Kidney capillary endothelial cell (primary cell): ENCODE results near the gene RAD51B.

Experiments used
- DNase-seq: peaks from one replicate; pipeline ENCODE4 v3.0.0-alpha.2; 2018; ENCODE audit warnings: low spot score

The RAD51B gene

DNA sequence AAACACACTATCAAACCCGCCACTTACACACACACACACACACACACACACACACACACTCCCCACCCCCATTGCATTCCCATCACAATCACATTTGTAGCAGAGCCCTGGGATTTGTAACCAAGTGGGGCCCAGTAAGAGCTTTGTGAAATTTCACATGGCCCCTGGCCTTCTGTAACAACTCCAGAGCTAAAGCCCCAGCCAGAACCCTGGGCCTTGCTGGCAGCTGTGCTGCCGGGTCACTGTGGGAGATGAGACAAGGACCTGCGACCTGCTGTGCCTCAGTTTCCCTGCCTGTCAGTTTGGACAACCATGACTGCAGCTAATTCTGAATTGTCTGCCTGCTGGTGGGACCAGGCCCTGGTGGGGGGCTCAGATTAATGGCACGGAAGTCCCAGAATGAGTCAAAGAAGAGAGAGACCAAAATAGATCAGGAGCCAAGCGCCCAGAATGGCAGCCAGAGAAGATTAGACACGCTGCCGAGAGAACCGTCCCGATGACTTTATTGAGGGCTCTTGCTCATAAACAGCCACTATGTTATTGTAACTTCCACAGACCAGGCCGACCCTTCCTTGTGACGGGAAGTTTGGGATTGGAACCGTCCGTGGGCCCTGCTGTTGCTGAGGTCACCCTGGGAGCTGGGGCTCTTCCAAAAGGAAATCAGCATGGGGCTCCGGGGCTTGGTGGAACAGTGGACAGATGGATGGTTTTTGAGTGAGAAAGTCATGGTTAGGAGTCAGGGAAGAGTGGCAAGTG is 850.2 kb downstream of the RAD51B start:
- DNase-seq, result no peak

DNA sequence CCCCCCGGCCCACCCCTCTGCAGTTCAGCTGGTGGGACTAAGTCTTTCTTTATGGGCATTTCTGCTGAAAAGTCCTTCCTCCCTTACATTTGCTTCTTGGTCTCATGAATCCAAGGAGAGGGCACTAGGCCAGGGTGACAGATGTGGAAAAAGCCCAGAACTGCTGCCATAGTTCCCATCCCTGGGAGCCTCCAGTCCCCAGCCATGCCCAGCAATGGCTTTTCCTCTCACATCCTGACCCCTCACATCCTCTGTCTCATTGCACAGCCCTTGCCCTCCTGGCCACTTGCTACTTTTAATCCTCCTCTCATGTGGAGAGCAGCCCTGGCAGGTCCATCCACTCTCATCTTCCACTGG is 850.8 kb downstream of the RAD51B start:
- no peak for DNase-seq

DNA sequence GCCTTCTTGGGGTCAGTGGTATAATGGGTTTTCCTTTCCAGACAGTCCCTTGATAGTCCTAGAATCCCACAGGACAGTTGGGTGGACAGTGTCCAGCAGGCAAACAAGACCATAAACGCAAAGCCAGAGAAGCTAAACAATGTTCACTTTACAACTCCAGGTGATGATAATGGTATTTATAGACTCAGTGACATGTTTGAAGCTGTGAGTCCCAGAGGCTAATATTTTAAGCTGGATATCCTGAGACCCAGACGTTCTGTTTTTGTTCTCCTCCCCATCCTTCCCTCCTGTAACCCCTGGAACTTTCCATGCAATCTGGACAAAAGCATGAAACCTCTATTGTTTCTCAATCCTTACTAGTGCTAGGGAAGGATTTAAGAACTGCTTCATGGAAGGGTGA is 852.3 kb downstream of the RAD51B start:
- no peak for DNase-seq

DNA sequence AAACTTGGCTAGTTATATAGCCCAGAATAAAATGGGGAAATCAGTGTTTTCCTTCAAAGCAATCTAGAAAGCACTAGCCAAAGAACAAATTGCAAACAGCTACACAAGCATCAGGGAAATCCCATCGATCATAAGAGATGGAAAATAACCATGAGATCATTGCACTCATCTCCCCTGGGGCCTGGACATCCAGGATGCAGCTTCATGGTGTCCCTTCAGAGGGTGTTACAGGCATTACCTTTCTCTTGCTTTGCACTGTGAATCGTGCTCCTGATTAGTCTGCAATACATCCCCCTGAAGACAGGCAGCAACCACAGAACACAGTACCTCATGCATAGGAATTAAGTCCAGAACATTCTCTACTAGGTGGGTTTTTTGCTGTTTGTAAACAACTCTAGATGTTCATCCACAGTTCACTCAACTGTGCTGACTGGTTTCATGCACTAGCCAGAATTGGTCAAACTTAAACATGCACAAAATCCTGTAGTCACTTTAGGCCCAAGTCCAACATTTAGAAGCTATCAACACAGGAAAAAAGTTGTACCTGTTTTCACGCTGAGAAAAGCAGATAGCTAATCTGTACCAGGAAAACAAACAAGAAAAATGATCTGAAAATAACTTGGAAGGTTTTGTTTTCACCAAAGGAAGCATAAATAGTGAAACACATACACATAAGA is 853.2 kb downstream of the RAD51B start:
- no peak for DNase-seq

DNA sequence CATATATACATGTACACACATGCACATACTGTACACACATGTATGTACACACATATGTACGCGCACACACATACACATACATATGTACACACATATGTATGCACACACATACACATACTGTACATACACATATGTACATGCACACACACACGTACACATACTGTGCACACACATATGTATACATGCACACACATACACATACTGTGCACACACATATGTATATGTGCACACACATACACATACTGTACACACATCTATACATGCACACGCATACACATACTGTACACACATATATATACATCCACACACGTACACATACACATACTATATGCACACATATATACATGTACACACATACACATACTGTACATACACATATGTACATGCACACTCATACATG is 853.9 kb downstream of the RAD51B start:
- DNase-seq, result no peak

DNA sequence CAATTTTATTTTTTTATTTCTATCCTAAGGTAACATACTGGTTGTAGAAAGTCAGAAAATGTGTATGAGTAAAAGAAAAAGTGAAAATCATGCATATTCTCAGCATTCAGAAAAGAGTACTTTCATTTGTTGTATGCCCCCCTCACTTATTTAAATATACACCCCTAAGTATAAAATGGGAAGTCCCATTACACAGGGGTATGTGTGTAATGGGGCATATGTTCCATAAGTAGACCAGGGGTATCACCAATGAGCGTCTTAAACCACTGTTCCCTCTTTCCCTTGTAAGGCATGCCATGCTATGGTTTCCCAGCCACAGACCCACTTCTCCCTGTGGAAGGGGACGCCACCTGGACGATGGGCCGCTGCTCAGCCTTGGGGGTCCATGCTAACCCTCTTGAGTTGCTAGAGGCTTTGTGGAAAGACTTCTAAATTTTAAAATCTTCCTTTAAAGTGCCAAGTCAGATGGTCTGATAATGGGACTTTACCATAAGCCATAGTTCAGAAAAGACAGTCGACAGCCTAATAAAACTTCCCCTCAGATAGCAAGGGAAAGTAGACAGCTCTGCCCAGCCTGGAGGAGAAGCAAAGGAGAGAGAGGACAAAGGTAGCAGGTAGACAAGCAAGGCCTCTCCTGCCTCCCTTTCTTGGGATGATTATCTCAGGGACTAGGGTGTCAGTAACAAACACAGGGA is 855.1 kb downstream of the RAD51B start:
- DNase-seq, result no peak

DNA sequence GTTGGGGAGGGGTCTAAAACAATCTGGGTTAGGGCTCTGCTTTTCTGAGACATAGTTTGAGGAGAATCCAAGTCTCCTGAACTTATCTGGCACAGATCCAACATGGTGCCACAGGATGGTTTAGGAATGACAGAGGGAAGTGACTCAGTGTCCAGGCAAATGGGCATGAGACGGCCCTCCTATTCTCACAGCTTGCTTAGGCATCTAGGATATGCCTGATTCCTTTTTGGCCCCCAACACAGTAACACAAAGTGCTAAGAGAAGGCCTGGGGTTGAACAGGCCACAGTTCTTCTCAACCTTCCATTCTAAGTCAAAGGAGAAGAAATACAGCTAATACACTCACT is 855.6 kb downstream of the RAD51B start:
- peak; percentile 90 for DNase-seq

DNA sequence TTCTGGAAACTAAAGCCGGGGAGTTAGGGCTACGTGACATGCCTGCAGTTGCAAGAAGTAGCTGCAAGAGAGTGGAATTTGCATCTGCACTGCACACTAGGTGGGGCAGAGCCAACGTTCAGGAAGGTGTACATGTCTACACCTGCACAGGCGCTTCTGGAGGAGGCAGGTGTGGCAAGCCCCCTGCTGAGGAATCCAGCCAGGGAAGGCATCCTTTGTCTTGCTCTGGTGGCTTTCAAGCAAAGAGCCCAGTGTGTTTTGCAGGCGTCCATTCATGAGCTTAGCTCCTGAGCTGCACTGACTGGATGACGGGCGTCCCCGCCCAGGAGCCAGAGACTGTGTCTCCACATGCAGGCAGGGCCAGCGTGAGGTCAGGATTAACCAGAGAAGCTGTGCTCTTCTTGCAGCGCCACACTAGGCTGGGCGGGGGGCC is 856.9 kb downstream of the RAD51B start:
- no peak for DNase-seq

DNA sequence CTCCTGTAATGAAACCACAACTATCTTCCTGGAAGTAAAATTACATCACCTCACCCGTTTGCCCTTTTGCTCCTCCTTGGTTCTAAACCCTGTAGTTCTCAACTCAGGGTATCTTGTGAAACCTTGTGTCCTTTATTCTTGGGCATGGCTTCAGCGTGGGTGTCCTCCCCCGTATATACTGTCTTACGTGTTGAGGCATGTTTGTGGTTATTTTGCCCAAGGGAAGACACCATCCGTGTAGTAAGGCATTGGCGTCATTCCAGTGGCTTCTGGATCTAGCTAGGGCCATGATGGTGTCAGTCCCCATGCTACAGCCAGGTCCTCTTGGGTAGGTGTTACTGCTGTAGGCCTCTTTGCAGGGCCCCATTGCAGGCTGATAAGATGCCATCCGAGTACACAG is 857.9 kb downstream of the RAD51B start:
- no peak for DNase-seq

DNA sequence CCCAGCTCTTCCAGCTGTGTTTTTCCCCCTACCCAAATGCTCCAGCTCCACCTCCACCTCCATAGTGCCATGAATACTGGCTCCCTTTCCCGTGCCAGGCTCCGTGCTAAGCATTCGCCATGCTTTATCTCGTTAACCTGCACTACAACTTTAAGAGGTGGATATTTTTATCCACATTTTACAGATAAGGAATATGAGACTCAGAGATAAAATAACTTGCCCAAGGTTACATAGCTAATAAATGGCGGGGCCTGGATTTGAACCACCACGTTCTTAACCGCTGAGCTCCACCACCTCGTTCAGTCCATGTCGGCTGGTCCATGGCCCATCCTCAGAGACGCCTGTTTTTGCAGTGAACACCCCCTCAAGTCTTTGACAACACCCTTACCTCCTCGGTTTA is 858.3 kb downstream of the RAD51B start:
- no peak for DNase-seq

DNA sequence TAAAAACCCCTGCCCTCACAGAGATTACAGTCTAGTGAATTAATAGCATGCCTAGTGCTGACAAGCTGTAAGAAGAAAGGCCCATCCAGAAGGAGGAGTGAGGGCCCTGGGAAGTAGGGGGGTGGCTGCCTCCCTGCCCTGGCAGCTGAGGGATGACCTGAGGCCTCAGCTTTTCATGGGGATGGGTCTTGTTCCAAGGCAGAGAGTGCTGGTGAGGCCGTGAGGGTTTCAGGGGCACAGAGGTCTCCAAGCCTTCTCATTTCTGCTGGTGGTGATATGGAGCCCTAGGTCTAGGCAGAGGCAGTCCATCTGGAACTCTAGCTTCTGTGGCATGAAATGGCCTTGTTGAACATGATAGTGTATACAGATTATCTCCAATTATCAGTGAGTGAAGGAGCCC is 858.9 kb downstream of the RAD51B start:
- DNase-seq, result no peak

DNA sequence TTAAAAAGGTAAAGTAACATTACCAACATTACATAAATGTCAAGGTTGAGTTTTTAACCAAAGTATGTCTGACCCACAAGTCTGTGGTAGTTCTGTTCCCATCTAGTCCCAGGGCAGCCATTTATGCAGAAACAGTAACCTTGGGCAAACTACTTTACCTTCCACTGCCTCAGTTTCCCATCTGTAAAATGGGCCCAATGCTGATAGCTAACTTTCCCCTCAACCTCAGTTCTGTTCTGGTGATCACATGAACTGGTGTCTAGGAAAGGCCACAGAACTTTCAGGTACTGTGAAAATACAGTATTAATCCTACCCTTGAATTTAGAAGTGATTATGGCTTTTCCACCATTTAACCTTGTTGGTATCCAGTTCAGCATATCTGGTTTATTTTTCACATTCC is 859.7 kb downstream of the RAD51B start:
- no peak for DNase-seq

DNA sequence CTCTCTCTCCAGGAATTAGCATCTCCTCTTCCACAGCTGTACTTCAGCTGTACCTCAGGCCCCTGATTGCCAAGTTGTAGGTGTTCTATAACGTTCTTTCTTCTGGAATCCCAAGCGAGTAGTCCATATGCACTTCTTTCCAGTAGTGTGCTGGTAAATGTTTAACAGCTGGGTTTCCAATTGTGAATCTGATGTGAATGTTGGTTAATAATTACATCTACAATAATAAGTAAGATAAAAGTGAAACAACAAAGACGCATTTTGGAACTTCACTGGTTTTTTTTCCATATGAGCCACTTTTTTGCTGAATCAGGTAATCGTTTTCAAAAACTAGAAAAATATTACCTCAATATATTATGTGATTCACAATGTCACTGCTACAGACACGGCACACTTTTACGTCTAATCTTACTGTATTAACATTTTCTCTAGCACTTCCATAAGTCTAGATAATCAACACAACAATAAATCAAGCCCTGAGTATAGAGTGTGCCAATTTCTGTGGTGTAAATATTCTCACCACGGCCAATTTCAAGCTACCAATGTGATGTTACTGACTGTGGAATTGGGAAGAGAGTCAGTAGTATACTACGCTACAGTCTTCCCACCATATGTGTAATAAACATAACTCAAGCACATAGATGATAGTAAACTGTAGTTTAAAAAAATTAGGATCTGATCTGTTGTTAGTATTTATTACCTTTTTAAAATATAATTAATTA is 860.3 kb downstream of the RAD51B start:
- DNase-seq, result no peak

DNA sequence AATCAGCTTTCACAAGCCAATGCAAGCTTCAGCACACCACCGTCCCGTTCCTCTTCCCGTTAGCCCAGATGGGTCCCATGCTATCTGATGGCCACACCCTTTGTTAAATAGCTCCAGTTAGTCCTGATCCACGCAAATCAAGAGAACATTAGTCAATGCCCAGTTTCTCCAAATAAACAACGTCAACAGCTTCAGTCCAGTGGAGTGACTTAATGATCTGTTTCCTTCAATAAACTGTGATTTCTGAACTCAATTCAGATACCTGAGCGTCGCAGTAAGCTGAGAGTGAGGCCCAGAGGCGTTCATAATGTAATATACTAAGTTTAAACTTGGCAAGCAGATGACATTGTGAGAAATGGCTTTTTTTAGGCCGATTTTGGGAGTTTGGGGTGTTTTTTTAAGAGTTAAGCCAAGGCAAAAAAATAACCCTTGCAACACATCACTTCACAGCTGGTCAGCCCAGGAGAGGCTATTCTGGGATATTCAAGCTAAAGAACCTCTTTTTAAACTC is 861.0 kb downstream of the RAD51B start:
- DNase-seq, result no peak

DNA sequence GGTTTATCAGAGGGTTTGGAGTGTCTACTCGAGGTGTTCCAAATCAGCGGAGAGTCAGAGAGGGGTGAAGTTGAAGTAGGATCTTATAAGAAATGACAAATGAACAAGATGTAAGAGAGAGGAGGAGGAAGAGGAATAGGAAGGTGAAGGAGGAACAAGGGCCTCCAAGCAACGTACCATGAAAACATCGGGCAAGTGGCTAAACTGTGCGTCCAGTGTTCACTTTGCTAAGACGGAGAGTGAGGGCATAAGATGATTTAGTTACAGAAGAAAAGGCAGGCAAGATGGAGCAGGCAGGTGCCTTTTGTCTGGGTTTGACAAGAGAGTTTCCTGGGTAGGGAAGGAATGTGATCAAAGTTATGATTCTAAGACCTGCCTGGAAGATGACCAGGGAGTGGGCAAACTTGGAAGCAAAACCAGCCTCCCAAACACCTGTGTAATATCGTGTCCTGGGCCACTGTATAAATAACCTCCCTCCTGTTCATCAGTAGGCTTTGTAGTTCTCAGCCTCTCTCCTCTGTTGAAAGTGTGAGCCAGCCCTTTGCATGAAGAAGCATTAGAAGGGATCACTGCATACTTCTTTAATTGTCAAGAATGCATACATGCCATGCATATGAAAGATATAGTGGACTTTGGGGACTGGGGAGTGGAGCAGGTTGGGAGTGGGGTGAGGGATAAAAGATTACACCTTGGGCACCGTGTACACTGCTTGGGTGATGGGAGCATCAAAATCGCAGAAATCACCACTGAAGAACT is 861.9 kb downstream of the RAD51B start:
- DNase-seq, result no peak

DNA sequence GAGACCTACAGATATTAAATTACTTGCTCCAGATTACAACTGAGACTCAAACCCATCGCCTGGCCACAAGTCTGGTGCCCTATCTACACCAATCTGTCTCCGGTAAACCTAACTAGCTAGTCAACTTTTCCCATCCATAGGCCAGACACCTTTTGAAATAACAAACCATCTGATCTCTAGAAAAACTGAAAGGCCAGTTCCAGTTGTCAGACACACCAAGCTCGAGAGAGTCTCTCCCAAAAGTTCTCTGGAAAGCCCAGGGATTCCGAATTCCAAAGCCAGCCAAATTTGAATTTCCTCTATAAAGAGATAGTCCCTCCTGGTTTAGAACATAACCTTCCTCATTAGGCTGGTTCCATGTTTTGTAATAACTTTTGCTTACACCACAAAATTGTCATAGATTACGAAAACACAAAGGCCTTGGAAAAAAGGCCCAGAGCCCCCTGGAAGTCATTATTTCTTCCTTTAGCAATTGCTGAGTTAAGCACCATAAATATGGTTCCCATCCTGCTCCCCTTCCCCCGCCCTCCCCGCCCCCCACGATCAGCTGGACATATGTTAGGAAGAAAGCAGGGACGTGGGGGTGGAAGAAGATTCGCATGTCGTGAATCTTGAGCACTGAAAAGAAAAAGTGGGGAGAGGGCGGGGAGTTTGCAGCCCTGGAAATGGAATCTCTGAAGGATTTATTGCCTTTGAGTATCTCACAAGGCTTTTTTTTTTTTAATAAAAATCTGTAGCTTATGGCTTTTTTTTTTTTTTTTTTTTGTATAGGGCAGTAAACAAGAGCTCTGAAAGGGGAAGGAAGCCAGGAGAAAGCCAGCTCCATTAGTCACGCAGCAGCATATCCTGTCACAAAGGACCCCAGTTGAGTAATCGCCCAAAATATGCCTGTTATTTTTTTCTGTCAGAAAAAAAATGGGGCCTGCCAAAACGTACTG is 862.9 kb downstream of the RAD51B start:
- DNase-seq, result peak; percentile 95

DNA sequence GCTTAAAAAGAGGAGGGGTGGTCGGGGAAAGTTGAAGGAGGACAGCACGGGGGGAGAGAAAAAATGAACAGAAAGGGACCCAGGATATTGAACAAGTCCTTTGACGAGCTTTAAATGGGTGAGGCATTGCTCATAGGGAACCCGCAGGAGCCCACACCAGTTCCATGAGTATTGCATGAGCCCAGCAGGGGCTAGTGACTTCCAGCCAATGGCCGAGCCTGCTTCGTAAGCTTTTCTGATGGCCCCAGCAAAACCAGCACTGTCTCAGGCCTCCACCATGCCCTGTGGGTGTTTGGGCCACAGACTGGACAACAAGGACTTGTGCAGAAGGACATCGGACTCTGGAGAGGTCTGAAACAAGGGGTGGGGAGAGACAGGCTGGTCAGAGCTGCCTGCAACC is 863.7 kb downstream of the RAD51B start:
- DNase-seq, result no peak

DNA sequence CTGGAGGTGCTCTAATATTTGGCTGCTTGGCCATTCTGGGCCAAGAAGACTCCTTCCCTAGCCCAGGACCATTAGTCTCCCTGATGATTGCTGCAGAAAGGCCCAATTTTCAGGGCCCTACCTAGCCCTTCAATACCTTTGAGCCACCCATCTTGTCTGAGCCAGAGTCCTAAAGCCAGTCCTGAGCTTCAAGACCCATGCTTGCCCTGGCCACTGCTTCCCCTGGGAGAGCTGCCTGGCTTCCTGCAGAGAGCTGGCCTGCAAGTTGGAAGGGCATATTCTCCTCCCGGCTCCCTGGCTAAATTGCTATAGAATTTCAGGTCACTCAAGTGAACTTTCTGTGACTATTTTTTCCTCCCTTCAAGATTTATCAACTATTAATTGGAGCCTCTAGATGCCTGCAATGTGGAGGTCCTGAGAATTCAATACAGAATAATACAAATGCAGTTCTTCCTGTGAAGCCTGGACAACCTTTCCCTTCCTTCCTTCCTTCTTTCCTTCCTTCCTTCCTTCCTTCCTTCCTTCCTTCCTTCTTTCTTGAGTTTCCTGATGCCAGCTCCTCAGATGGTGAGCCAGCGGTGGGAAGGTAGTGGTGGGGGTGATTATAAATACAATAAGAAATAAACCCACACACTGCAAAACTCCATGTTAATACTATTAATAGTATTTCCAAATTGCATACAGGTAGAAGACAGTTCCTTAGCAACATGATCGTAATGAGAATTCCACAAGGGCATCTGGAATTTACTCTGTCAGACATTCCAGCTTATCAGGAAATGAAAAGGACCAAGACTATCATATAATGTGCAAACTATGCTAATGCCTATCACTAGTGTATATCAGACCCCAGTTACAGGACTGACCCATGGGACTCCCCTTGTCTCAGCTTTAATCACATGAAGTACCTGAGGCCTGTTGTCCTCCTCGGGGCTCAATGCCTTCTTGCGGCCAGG is 865.2 kb downstream of the RAD51B start:
- no peak for DNase-seq

DNA sequence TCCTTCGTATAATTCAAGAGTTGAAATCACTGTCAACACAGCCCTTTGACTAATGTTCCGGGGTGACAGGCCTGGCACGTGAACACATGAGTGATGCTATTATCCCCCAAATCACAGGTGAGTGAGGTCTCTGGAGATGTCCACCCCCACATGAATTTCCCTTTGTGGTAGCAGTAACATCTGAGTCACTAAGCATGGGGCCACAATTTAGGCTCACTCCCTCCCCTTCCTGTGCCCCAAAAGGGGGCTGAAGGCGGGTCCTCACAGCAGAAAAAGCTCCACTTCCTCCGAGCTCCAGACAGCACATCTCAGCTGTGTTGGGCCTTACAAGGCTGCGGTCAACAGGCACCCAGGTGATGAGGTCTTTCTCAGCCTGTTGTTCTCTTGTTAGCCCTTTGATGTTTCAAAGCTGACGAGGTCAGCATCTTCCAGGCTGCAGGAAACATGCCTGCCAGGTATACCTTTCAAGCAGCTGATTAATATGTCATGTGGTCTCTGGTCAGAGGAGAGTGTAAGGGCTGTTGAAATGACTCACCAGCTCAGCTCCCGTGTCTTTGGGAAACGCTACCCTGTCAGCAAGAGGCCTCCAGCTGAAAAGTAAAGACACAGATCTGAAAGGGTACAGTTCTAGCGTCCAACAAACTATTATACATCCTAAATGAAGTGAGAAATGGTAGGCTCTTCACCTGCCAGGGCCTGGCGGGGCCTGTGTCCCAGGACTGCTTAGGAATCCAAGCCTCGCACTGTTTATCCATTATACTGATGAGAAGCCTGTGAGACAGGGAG is 866.0 kb downstream of the RAD51B start:
- no peak for DNase-seq
